Activated CD8-positive, alpha-beta memory T cell treated with anti-CD3 and anti-CD28 coated beads, Interleukin-2, amount 50 U/mL, for 24 hours (primary cell): ENCODE data around the gene PTPRT.

Experiments used
- DNase-seq: peaks from one replicate; pipeline ENCODE4 v3.0.0-alpha.2; 2020; ENCODE audit errors: extremely low read depth

PTPRT gene

GRCh38 chr20:43022568-43022967 lies 167.1 kb downstream of the PTPRT start:
- DNase-seq, result no peak

- DNase-seq, result no peak
These were observed 167.6 kb downstream of the PTPRT start for GRCh38 chr20:43022081-43022480.

- no peak for DNase-seq
These were observed 172.3 kb downstream of the PTPRT start for GRCh38 chr20:43017241-43018030.

GRCh38 chr20:43016257-43016656 lies 173.4 kb downstream of the PTPRT start:
- DNase-seq, result no peak

GRCh38 chr20:43015566-43015965 lies 174.1 kb downstream of the PTPRT start:
- DNase-seq, result no peak

GRCh38 chr20:43014206-43014605 lies 175.5 kb downstream of the PTPRT start:
- no peak for DNase-seq

GRCh38 chr20:43011491-43011890 lies 178.2 kb downstream of the PTPRT start:
- DNase-seq, result no peak

- DNase-seq, result no peak
These were observed 180.2 kb downstream of the PTPRT start for GRCh38 chr20:43009532-43009931.

GRCh38 chr20:43007525-43007924 lies 182.2 kb downstream of the PTPRT start:
- no peak for DNase-seq

GRCh38 chr20:43006651-43007375 lies 182.9 kb downstream of the PTPRT start:
- DNase-seq, result no peak

GRCh38 chr20:43003318-43003944 lies 186.3 kb downstream of the PTPRT start:
- DNase-seq, result no peak

- DNase-seq, result no peak
These were observed 193.6 kb downstream of the PTPRT start for GRCh38 chr20:42996141-42996540.

GRCh38 chr20:42988319-42988718 lies 201.4 kb downstream of the PTPRT start:
- no peak for DNase-seq

- no peak for DNase-seq
These were observed 202.2 kb downstream of the PTPRT start for GRCh38 chr20:42987376-42988114.

- DNase-seq, result no peak
These were observed 203.4 kb downstream of the PTPRT start for GRCh38 chr20:42986143-42986773.

- no peak for DNase-seq
These were observed 204.1 kb downstream of the PTPRT start for GRCh38 chr20:42985628-42986027.

GRCh38 chr20:42982218-42982617 lies 207.5 kb downstream of the PTPRT start:
- DNase-seq, result no peak

GRCh38 chr20:42981253-42981652 lies 208.5 kb downstream of the PTPRT start:
- DNase-seq, result no peak

GRCh38 chr20:42979720-42980119 lies 210.0 kb downstream of the PTPRT start:
- no peak for DNase-seq

- no peak for DNase-seq
These were observed 211.3 kb downstream of the PTPRT start for GRCh38 chr20:42978184-42978974.

- no peak for DNase-seq
These were observed 213.7 kb downstream of the PTPRT start for GRCh38 chr20:42975974-42976373.
